LNCAP (cell line): ENCODE measurements around the gene INS.

Source experiments
- CTCF ChIP-seq: fragments of 450-650 bp; IDR thresholded peaks from 2 replicates; pipeline ENCODE4 v1.5.1; 2017; ENCODE audit warnings: mild to moderate bottlenecking

Gene INS

GRCh38 chr11:2133241-2134021 lies 27.6 kb downstream of the INS start:
- no peak for TF ChIP-seq CTCF

GRCh38 chr11:2132874-2133240 lies 28.2 kb downstream of the INS start:
- no peak for TF ChIP-seq CTCF

- TF ChIP-seq CTCF: no peak
Measured at GRCh38 chr11:2132246-2132645, 28.8 kb downstream of the INS start.

- TF ChIP-seq CTCF: no peak
Measured at GRCh38 chr11:2131371-2132236, 29.4 kb downstream of the INS start.

- no peak for TF ChIP-seq CTCF
Measured at GRCh38 chr11:2130881-2131352, 30.1 kb downstream of the INS start.

GRCh38 chr11:2129699-2130366 lies 31.2 kb downstream of the INS start:
- TF ChIP-seq CTCF: no peak

GRCh38 chr11:2129308-2129698 lies 31.7 kb downstream of the INS start:
- TF ChIP-seq CTCF: no peak
